ENCODE data around the gene PDE1A.

PDE1A gene

GRCh38 chr2:182321096-182321495 is 105.7 kb downstream of the PDE1A start:
- TF ChIP-seq EZH2phosphoT487 (IDR thresholded peaks at IDR 0.05; ENCODE audit: borderline replicate concordance, low read length) (no peak), CTCF (IDR thresholded peaks at IDR 0.05; ENCODE audit: low read depth, low read length, poor library complexity, severe bottlenecking) (no peak)
- Histone ChIP-seq H3K79me2 (ENCODE audit: control insufficient read depth, low read length) (no peaks in the 10 kb centered on the region), H4K20me1 (ENCODE audit: control insufficient read depth, insufficient read depth, low read depth, low read length) (no peaks in the 10 kb centered on the region)

GRCh38 chr2:182319556-182320505 is 107.0 kb downstream of the PDE1A start:
- H3K27ac ChIP-seq (ENCODE audit: low read depth, low read length) = no peak overlapping the region
- H3F3A ChIP-seq (ENCODE audit: control insufficient read depth, insufficient read depth) = no peaks in the 10 kb centered on the region
- no peaks in the 10 kb centered on the region for H4K20me1 ChIP-seq (ENCODE audit: control insufficient read depth, insufficient read depth, low read depth, low read length)
- no peaks in the 10 kb centered on the region for H3K9me2 ChIP-seq (replicated peaks; ENCODE audit: control insufficient read depth, low read length)
- no peak overlapping the region for H3K4me3 ChIP-seq (ENCODE audit: low read length)
- no peaks in the 10 kb centered on the region for H3K36me3 ChIP-seq (ENCODE audit: control insufficient read depth, low read length)
- no peak overlapping the region for H3K4me2 ChIP-seq (ENCODE audit: low read length)
- H3K27me3 ChIP-seq (ENCODE audit: control insufficient read depth, low read length) = no peaks in the 10 kb centered on the region
- no peaks in the 10 kb centered on the region for H3K79me2 ChIP-seq (ENCODE audit: control insufficient read depth, low read length)
- H3K4me1 ChIP-seq (ENCODE audit: control insufficient read depth, low read length) = no peaks in the 10 kb centered on the region
- no peak for TF ChIP-seq CTCF (IDR thresholded peaks at IDR 0.05; ENCODE audit: low read depth, low read length, poor library complexity, severe bottlenecking)
- TF ChIP-seq EZH2phosphoT487 (IDR thresholded peaks at IDR 0.05; ENCODE audit: borderline replicate concordance, low read length) = no peak
- H3K9me3 ChIP-seq (ENCODE audit: control insufficient read depth, insufficient read depth, low read length) = no peaks in the 10 kb centered on the region

More at GRCh38 chr2:182321096-182321495, 105.7 kb downstream of the PDE1A start:
- H3K27me3 ChIP-seq (ENCODE audit: control insufficient read depth, low read length) = no peaks in the 10 kb centered on the region
- H3K36me3 ChIP-seq (ENCODE audit: control insufficient read depth, low read length) = no peaks in the 10 kb centered on the region
- H3K27ac ChIP-seq (ENCODE audit: low read depth, low read length) = no peak overlapping the region
- H3K4me2 ChIP-seq (ENCODE audit: low read length) = no peak overlapping the region
- no peaks in the 10 kb centered on the region for H3K9me3 ChIP-seq (ENCODE audit: control insufficient read depth, insufficient read depth, low read length)
- H3F3A ChIP-seq (ENCODE audit: control insufficient read depth, insufficient read depth) = no peaks in the 10 kb centered on the region
- no peaks in the 10 kb centered on the region for H3K4me1 ChIP-seq (ENCODE audit: control insufficient read depth, low read length)
- H3K9me2 ChIP-seq (replicated peaks; ENCODE audit: control insufficient read depth, low read length) = no peaks in the 10 kb centered on the region
- H3K4me3 ChIP-seq (ENCODE audit: low read length) = no peak overlapping the region

GRCh38 chr2:182318466-182319220 is 108.2 kb downstream of the PDE1A start:
- Histone ChIP-seq H4K20me1 (ENCODE audit: control insufficient read depth, insufficient read depth, low read depth, low read length) (no peaks in the 10 kb centered on the region), H3K27me3 (ENCODE audit: control insufficient read depth, low read length) (no peaks in the 10 kb centered on the region), H3K79me2 (ENCODE audit: control insufficient read depth, low read length) (no peaks in the 10 kb centered on the region), H3K4me1 (ENCODE audit: control insufficient read depth, low read length) (no peaks in the 10 kb centered on the region), H3F3A (ENCODE audit: control insufficient read depth, insufficient read depth) (no peaks in the 10 kb centered on the region), H3K9me2 (replicated peaks; ENCODE audit: control insufficient read depth, low read length) (no peaks in the 10 kb centered on the region), H3K4me3 (ENCODE audit: low read length) (no peak overlapping the region), H3K9me3 (ENCODE audit: control insufficient read depth, insufficient read depth, low read length) (no peaks in the 10 kb centered on the region), H3K4me2 (ENCODE audit: low read length) (no peak overlapping the region), H3K27ac (ENCODE audit: low read depth, low read length) (no peak overlapping the region), H3K36me3 (ENCODE audit: control insufficient read depth, low read length) (no peaks in the 10 kb centered on the region)
- TF ChIP-seq EZH2phosphoT487 (IDR thresholded peaks at IDR 0.05; ENCODE audit: borderline replicate concordance, low read length) (no peak), CTCF (IDR thresholded peaks at IDR 0.05; ENCODE audit: low read depth, low read length, poor library complexity, severe bottlenecking) (no peak)

Data from DOHH2 (cell line).